Superior temporal gyrus (tissue), 1 donor: Measurements from ENCODE around the gene MALL.
"Not testable (repeated sequence)": the region's sequence is repeated elsewhere in the genome, so short reads cannot be mapped to it uniquely, and the experiment has no call there.

ENCODE experiments used
- DNase-seq: peaks from one replicate; pipeline ENCODE4 v3.0.0-alpha.2; 2016; ENCODE audit errors: extremely low spot score

MALL gene

GRCh38 chr2:110115291-110116032 is at the start of gene MALL:
Gene MALL (minus strand): TSS chr2:110115822. CDS start chr2:110115792, 30 bp downstream.
- no peak for DNase-seq

GRCh38 chr2:110157153-110157793 is 41.7 kb upstream of the MALL start:
- DNase-seq: peak; percentile 81

GRCh38 chr2:110154828-110155227 is 39.2 kb upstream of the MALL start:
- DNase-seq: not testable (repeated sequence)

GRCh38 chr2:110154188-110154587 is 38.6 kb upstream of the MALL start:
- DNase-seq: not testable (repeated sequence)

DNA sequence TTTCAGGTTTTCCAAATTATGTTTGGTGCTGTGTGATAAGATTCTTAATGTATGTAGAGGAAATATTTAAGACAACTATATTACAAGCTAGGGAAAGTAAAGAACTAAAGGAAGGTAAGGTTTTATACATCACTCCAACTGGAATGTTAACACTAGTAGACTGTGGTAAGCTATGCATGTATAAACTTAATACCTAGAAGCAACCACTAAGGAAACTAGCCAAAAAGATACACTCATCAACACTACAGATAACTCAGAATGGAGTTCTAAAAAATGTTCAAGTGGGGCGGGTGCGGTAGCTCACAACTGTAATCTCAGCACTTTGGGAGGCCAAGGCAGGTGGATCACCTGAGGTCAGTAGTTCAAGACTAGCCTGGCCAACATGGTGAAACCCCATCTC is 37.8 kb upstream of the MALL start:
- DNase-seq: no peak

- DNase-seq: no peak
Observed at GRCh38 chr2:110152943-110153342, 37.3 kb upstream of the MALL start.

DNA sequence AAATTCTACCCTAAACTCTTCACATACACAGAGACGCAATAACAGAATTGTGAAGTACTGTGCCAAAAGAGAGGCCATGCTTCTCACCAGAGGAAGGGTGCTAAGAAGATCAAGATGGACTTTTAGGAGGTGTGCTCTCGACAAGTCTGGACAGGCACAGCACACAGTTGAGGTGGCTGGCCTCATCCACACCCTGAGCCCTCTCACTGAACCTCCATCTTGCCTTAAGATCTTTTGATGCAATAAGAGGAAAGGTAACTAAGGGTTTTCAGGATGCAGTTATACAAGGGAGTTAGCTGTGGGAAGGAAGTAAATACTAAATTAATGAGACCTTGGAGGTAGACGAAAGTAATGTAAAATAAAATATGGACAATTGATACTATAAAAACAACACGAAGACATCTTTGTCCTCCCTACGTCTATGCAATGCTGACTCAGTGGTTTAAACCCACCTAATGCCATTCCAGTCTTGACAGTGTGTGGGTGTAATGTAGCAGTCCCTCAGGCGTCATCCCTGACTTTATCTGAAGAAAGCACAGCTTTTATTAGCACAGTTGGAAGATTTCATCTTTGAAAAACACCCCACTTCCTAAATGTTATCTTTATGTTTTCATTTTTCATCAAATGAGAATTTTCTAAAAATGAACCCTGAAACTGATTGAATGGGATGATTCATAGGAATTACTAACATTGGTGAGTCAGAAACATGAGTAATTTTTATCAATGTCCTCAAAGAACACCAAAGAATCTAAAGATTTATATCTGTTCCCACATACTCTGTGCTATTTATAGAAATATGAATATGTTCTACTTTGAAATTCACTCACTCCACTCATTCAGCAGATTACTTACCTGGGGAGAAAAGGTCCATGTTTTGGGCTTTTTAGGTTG is 34.0 kb upstream of the MALL start:
- peak; percentile 29 for DNase-seq

DNA sequence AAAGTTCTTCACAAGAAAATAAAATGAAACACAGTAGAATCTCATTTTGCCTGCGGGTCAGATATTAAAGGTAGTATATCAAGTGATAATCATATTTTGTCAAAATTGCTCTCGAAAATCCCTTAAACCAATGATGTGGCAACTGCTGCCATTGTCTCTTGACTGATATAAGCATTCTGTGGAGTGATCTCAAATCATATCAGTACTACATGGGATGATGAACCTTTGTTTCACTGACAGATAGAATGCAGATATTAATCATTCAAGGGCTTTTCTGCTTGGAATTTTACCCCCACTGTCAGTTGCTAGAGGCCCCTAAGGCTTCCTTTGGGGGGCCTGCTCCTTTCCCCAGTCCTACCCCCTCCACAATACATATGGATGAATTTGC is 31.3 kb upstream of the MALL start:
- DNase-seq: no peak

DNA sequence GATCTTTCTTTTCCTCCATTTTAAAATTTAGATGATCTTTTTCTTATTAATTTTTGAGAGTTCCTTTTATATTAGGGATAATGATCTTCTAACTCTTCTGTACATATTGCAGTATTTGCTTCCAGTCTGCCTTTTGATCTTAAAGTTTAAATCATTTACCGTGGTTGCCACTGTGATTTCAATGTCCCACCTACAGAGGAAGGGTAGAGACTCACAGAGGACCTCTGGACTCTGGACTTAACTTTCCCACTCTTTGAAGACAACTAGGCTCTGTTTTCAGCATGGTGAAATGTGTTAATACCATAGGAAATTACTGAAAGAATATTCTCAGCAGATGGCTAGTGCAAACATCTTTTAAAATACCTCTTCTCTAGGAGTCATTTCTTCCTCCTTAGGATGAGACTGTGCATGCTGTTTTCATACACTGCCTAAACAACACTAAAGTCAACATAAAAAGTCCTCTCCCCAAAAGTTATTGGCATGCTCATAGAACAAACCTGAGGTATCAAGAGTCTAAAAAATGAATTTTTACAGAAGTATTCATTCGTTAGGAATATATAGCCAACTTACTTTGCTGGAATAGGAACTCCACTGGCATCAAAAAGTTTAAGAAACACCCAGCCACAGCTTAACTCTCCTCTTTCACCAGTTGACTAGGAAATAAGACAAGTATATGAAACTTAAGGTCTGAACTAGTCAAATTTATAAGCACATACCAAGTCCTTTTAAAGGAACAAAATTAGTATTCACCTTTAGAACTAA is 30.7 kb upstream of the MALL start:
- no peak for DNase-seq

GRCh38 chr2:110143982-110144381 is 28.4 kb upstream of the MALL start:
- DNase-seq: no peak

- no peak for DNase-seq
Observed at GRCh38 chr2:110140401-110140800, 24.8 kb upstream of the MALL start.

GRCh38 chr2:110134025-110134424 is 18.4 kb upstream of the MALL start:
- DNase-seq: no peak

GRCh38 chr2:110131166-110131565 is 15.5 kb upstream of the MALL start:
- DNase-seq: no peak

DNA sequence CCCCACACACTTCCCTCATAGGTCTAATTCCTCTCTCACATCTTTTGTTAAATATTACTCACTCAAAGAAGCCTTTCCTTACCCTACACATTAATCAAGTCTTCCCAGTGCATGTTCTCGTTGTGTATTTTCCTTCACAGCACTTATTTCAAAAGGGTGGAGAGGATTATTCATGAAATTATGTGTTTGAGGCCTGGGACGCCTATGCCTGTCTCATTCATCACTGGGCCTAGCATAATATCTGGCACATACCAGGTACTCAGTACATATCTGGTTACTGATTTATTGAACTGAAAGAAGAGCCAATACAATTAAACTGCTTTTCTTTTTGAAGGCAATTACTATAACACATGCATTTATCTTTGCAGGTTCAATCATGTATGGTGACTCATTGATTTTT is 15.1 kb upstream of the MALL start:
- DNase-seq: no peak

GRCh38 chr2:110126906-110127305 is 11.3 kb upstream of the MALL start:
- DNase-seq: no peak

DNA sequence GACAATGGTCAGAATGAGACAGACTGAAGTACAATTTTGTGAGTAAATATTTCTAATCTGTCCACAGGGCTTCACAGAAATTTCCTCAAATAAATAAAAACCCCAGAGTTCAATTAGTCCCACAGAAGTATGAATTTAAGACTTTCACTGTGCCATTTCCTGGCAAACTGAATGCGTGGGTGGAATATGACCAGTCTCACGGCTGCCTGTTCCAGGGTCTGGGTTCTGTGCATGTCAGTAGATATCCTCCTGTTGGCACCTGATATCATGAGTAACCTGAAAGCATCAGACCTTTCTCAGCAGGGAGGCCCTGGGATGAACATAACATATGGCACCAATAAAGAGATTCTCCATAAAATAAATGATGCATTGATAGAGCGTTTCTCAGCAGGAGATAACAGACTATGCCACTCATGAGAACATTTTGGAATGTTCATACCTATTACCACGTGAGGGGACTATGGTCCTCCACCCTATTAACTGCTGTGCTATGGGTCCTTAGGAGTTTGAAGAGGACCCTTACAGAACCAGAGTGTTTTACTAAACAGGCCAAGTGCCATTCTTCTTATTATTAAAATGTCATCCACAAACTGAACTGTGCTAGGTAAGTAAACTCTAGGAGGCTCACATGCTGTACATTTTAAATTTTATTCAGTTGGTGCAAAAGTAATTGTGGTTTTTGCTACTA is 10.6 kb upstream of the MALL start:
- no peak for DNase-seq

DNA sequence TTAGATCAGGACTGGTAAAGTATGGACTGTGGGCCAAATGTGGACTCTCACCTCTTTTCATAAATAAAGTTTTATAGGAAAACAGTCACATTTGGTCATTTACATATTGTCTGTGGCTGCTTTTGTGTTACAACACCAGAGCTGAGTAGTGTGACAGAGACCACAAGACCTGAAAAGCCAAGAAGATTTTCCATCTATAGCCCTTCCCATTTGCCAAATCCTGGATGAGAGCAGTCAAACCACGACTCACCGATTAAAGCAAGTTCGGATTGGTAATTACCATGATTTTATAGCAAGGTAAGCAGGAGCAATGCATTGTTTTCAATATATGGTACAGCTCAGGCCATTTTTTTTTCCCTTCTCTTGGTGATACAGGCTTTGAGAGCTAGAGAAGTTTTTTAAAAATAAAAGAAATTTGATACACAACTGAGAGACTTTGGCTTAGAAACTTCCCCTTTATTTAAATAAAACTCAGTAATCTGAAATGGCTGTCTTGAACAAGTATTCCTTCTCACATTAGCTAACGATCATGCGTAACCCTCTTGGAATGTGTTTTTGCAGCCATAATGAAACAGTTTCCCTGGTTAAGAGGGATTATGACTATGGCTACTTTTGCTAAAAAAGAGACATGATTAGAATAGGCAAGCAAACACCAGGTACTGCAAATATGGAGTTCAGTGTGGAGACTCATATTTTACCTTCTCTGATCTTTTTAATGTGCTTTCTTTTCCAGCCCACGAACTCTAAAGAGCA is 9.5 kb upstream of the MALL start:
- DNase-seq: no peak

DNA sequence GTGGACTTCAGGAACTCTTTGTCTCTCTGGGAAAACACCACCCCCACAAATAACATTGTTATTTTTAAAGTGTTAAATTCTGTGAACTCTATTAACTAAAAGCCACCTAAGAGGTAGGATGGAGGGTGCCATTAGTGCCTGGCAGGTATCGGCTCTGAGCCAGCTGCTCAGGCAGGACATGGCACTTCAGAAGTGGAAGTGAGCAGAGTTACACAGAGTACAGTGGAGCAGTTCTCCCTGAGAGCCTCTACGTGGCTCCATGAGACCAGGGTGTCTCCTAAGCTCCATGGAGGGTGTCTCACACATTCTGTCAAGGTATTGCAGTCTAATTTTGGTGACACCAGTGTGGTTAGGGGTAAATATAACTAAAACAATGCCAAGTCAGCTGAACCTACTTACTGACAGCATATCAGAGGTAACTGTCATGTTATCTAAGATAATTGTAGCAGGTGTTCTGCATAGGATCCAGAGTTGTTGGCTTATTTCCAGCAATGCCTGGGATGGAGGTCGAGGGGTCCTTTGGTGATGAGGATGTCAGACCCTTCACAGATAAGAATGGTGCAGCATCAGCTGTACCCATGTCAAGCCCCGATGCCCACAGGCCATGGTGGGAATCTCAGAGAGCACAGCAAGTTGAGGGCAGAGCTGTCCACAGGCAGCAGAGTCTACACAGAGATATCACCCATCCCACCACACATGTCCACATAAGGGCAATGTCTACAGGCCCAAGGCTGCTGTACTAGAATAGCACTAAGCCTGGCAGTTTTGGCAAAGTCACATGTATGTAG is 8.6 kb upstream of the MALL start:
- no peak for DNase-seq

DNA sequence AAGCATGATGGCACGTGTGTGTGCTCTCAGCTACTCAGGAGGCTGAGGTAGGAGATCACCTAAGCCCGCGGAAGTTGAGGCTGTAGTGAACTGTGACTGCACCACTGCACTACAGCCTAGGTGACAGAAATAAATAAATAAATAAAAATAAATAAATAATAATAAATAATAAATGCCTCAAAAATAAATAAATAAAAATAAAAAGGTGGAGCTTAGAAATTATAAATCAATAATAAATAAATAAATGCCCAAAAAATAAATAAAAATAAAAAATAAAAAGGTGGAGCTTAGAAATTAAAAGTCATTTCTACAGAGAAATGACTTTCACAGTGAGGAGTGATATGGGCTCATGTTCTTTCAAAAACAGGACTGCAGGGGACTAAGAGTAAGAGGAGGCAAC is 6.0 kb upstream of the MALL start:
- no peak for DNase-seq

GRCh38 chr2:110121052-110121334 is 5.4 kb upstream of the MALL start:
- no peak for DNase-seq
